BLaER1 treated with 17β-estradiol and CSF1 and Interleukin-3, amounts not matched to agents 10 nM and 100 nM (cell line): ENCODE data around the gene WDFY1.
A peak's percentile ranks its signal among the peaks of the same experiment; 100 is the strongest.

Experiments
- H3K27ac ChIP-seq, 11 experiments: shearing (Covaris generic); formaldehyde crosslinking; 2 replicates each; pipeline ENCODE4 v1.8.1; 2022
- H3K27me3 ChIP-seq, 11 experiments: shearing (Covaris generic); formaldehyde crosslinking; 2 replicates each; pipeline ENCODE4 v1.8.1; 2022
- H3K36me3 ChIP-seq, 11 experiments: shearing (Covaris generic); formaldehyde crosslinking; 2 replicates each; pipeline ENCODE4 v1.8.1; 2022
- H3K4me1 ChIP-seq, 10 experiments: shearing (Covaris generic); formaldehyde crosslinking; 2 replicates each; pipeline ENCODE4 v1.8.1; 2022
- H3K4me2 ChIP-seq, 11 experiments: shearing (Covaris generic); formaldehyde crosslinking; 2 replicates each; pipeline ENCODE4 v1.8.1; 2022
- H3K4me3 ChIP-seq, 10 experiments: shearing (Covaris generic); formaldehyde crosslinking; 2 replicates each; pipeline ENCODE4 v1.8.1; 2022
- H3K9ac ChIP-seq, 11 experiments: shearing (Covaris generic); formaldehyde crosslinking; 2 replicates each; pipeline ENCODE4 v1.8.1; 2022
- H3K9me3 ChIP-seq, 11 experiments: shearing (Covaris generic); formaldehyde crosslinking; replicated peaks in 1 of 11; 2 replicates each; pipeline ENCODE4 v1.8.1; 2022
- H4K20me1 ChIP-seq, 11 experiments: shearing (Covaris generic); formaldehyde crosslinking; 2 replicates each; pipeline ENCODE4 v1.8.1; 2022
- Cebpa-rat ChIP-seq, 11 experiments: shearing (Covaris generic); IDR thresholded peaks; 2 replicates each; pipeline ENCODE4 v1.8.1; 2022

Gene WDFY1

DNA sequence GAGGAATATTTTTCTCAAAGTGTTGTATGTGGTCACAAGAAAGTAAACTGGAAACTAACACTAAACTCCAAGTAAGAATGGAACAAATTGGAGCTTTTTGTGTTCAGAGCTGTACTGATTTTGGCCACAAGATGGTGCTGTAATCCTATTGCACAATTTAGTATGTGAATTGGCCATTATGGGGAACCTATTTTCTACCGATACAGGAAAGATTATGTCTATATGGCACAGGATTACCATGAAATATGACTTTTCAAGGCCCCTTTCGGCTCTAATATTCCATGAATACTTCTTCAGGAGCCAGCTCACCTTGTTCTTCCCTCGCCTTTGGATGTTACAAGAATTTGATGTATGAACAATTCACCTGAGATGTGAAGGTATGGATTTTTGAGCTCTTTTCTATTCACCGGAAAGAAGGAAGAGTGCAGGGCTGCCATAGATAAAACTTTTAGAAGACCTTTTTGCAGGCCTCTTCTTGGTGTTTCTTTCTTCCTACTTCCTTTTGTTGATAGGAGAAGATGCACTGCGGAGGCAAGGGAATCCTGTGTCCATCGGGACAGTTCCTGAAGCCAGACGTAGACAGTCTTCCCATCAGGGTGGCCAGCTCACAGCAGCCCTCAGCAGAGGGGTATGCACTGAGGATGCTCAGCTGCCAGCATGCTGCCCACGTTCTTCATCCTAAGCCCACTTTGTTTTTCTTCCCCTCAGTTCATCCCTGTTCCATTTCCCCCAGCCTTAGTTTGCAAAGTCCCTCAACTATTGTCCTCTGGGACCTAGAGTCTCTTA lies 25.4 kb upstream of the WDFY1 start:
- no peak overlapping the region for H3K4me3 ChIP-seq
- no peak overlapping the region for H3K9ac ChIP-seq
- H3K9me3 ChIP-seq: no peaks in the 10 kb centered on the region
- H3K27ac ChIP-seq: no peak overlapping the region
- H3K4me1 ChIP-seq: 0 out of 20 replicates have a peak, but pooled peaks cover 0 to 4% (median 0%) of the 10 kb centered on the region in 10 experiments
- H3K27me3 ChIP-seq: no peaks in the 10 kb centered on the region
- TF ChIP-seq Cebpa-rat (IDR thresholded peaks at IDR 0.05): peak in 4 of 11 experiments; percentile 18 to 69 (median 60); a peak in 7 of 22 replicates
- peaks cover 29 to 60% (median 39%) of the 10 kb centered on the region in 11 experiments for H3K36me3 ChIP-seq
- H3K4me2 ChIP-seq: no peak overlapping the region
- H4K20me1 ChIP-seq: peaks cover 0 to 24% (median 8%) of the 10 kb centered on the region in 11 experiments; a peak in 11 of 22 replicates

DNA sequence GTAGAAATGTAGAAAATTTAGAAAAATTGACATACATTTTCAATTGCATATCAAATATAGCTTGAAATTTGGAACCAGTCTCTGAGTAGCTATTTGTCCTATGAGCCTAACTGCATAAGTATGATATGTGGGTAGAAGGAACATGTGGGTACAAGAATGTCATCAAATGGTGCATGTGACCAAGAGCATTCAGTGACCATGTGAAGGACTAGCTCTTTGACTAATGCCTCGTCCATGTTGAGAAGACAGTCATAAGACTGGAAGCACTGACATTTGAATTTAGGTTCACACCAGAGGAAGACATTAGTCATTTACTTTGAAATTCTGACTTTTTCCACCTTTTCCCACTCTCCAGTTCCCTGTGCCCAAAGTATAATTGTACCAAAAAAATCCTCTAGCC lies 24.7 kb upstream of the WDFY1 start:
- Histone ChIP-seq H3K36me3 (peaks cover 35 to 67% (median 46%) of the 10 kb centered on the region in 11 experiments), H3K4me3 (no peak overlapping the region), H3K9ac (no peak overlapping the region), H3K9me3 (no peaks in the 10 kb centered on the region), H3K27me3 (no peaks in the 10 kb centered on the region), H3K4me2 (no peak overlapping the region), H3K27ac (no peak overlapping the region), H4K20me1 (peaks cover 0 to 30% (median 12%) of the 10 kb centered on the region in 11 experiments; a peak in 13 of 22 replicates), H3K4me1 (0 out of 20 replicates have a peak, but pooled peaks cover 0 to 4% (median 0%) of the 10 kb centered on the region in 10 experiments)
- TF ChIP-seq Cebpa-rat (IDR thresholded peaks at IDR 0.05): no peak

DNA sequence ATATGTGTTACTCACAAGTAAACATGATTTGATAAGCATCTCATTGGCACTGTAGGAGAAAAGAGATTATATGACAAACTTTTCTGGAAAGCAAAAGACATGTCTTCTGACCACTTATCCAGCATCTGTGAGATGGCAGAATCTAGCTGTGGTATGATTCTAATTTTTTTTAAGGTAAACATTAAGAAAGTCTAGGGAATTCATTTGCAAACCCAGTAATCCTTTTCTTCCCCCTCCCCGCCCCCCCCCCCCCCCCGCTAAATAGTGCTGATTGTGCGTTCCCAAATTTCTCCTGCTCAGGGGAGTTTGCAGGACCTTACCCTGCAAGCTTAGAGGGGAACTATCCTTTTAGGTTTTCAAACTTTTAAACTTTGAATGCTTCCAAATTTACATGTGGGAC lies 24.2 kb upstream of the WDFY1 start:
- no peak for TF ChIP-seq Cebpa-rat (IDR thresholded peaks at IDR 0.05)
- Histone ChIP-seq H3K4me1 (0 out of 20 replicates have a peak, but pooled peaks cover 0 to 4% (median 0%) of the 10 kb centered on the region in 10 experiments), H3K4me3 (no peak overlapping the region), H4K20me1 (peaks cover 0 to 35% (median 14%) of the 10 kb centered on the region in 11 experiments; a peak in 14 of 22 replicates), H3K9me3 (no peaks in the 10 kb centered on the region), H3K9ac (no peak overlapping the region), H3K27me3 (no peaks in the 10 kb centered on the region), H3K36me3 (peaks cover 41 to 73% (median 51%) of the 10 kb centered on the region in 11 experiments), H3K27ac (no peak overlapping the region), H3K4me2 (no peak overlapping the region)

DNA sequence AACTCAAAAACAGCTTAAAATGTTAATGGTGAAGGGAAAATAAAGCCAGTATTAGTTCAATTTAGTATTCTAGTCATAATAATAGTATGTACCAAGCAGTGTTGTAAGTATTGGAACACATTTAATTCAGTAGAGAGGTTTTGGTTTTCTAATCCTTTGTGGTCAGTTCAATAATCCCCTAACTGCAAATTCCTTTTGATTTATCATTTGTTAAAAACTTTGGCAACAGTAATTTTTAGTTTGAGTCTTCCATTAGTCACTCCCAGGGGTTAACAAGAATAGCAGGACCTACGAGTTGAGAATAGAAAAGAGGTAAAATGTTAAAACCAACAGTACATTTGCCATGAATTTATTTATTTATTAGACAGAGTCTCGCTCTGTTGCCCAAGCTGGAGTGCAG lies 22.8 kb upstream of the WDFY1 start:
- Histone ChIP-seq H3K4me3 (no peak overlapping the region), H4K20me1 (peaks cover 6 to 48% (median 27%) of the 10 kb centered on the region in 11 experiments; a peak in 19 of 22 replicates), H3K36me3 (peaks cover 53 to 80% (median 64%) of the 10 kb centered on the region in 11 experiments), H3K4me2 (no peak overlapping the region), H3K9me3 (no peaks in the 10 kb centered on the region), H3K9ac (no peak overlapping the region), H3K27ac (no peak overlapping the region), H3K4me1 (peaks cover 0 to 13% (median 3%) of the 10 kb centered on the region in 10 experiments; a peak in 6 of 20 replicates), H3K27me3 (no peaks in the 10 kb centered on the region)
- no peak for TF ChIP-seq Cebpa-rat (IDR thresholded peaks at IDR 0.05)

DNA sequence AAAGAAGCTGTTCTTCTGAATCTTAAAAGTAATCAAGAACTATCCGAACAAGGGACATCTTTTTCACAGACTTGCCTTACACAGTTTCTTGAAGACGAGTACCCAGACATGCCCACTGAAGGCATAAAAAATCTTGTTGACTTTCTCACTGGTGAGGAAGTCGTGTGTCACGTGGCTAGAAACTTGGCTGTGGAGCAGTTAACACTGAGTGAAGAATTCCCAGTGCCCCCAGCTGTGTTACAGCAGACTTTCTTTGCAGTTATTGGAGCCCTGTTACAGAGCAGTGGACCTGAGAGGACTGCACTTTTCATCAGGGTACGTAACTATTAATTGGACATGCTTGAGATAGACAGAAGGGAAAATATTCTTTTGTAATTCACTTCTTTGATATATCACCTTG lies 14.6 kb upstream of the WDFY1 start:
- peak overlapping the region; percentile 37 to 98 (median 69); a peak in 19 of 20 replicates for H3K4me3 ChIP-seq
- peaks cover 47 to 69% (median 58%) of the 10 kb centered on the region in 10 experiments for H3K4me1 ChIP-seq
- H3K36me3 ChIP-seq: peaks cover 47 to 54% (median 52%) of the 10 kb centered on the region in 11 experiments; a peak in 21 of 22 replicates
- TF ChIP-seq Cebpa-rat (IDR thresholded peaks at IDR 0.05): no peak
- peak overlapping the region in 2 of 11 experiments; percentile 8 to 24; a peak in 3 of 22 replicates for H3K27ac ChIP-seq
- peak overlapping the region in 9 of 11 experiments; percentile 5 to 59 (median 20); a peak in 7 of 22 replicates for H3K9ac ChIP-seq
- H3K9me3 ChIP-seq: no peaks in the 10 kb centered on the region
- peaks cover 37 to 71% (median 64%) of the 10 kb centered on the region in 11 experiments for H4K20me1 ChIP-seq
- H3K4me2 ChIP-seq: peak overlapping the region; percentile 70 to 97 (median 88)
- H3K27me3 ChIP-seq: no peaks in the 10 kb centered on the region

DNA sequence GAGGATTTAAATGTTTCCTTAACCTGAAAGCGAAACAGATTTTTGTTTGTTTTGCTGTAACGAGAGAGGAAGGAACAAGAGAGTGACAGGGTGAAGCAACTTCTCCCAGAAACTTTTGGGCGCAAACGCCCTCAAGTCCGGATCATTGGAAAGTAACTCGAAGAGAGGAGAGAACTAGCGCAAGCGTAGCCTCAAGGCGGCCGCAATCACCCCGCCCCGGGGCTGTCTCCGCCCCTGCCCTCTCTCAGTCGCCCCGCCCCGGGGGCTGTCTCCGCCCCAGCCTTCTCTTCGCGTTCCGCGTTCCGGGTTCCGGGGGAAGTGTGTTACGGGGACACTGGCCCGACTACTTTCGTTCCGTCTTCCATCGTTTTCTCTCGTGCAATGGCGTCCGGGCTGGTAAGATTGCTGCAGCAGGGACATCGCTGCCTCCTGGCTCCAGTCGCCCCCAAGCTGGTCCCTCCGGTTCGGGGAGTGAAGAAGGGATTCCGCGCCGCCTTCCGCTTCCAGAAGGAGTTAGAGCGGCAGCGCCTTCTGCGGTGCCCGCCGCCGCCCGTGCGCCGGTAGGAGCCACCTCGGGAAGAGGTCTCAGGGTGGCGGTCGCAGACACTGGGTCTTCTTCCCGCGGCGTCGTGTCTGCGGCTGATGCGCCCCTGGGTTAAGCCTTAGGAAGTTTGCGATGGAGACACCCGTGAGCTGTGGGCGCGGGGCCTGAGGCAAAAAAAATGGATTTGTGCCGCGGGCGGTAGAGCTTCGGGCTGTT lies 12.1 kb upstream of the WDFY1 start, which contains the start of gene MRPL44:
TSS of gene MRPL44 (plus strand) at position 372 of the 760 bp plus-strand sequence. CDS start at position 382, 10 bp downstream.
- Histone ChIP-seq H4K20me1 (peaks cover 27 to 47% (median 42%) of the 10 kb centered on the region in 11 experiments), H3K27ac (peak within 1 kb of the TSS; percentile 87 to 97 (median 94)), H3K9ac (peak within 1 kb of the TSS; percentile 87 to 99 (median 96)), H3K27me3 (no peaks in the 10 kb centered on the region), H3K4me3 (peak within 1 kb of the TSS; percentile 80 to 99 (median 96)), H3K4me2 (peak within 1 kb of the TSS; percentile 76 to 97 (median 88)), H3K36me3 (peaks cover 24 to 30% (median 29%) of the 10 kb centered on the region in 11 experiments; a peak in 21 of 22 replicates), H3K4me1 (peaks cover 41 to 52% (median 50%) of the 10 kb centered on the region in 10 experiments), H3K9me3 (no peaks in the 10 kb centered on the region)
- TF ChIP-seq Cebpa-rat (IDR thresholded peaks at IDR 0.05): peak in 9 of 11 experiments; percentile 53 to 87 (median 69); a peak in 14 of 22 replicates

DNA sequence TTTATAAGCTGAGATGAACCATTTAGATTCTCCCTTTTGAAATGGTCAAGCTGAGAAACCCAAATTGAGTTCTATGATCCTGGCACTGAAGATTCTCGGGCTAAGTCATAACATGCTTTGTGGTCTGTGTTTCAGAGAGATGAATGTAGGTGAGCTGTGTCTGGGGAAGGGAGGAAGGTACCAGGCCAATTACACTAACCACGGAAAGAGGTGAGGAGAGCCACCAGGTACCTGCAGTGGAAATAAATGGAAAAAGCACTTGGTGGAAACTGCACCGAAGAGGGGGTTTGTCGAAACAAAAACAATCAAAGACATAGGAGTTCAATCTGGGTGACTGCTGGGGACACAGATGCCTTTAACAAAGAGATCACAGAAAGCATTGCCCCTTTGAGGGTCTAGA lies 11.2 kb upstream of the WDFY1 start:
- peaks cover 33 to 42% (median 40%) of the 10 kb centered on the region in 10 experiments for H3K4me1 ChIP-seq
- peaks cover 17 to 38% (median 33%) of the 10 kb centered on the region in 11 experiments; a peak in 21 of 22 replicates for H4K20me1 ChIP-seq
- peak overlapping the region; percentile 58 to 84 (median 76) for H3K4me2 ChIP-seq
- TF ChIP-seq Cebpa-rat (IDR thresholded peaks at IDR 0.05): no peak
- H3K9me3 ChIP-seq: no peaks in the 10 kb centered on the region
- peak overlapping the region in 7 of 10 experiments; percentile 85 to 99 (median 96); a peak in 14 of 20 replicates for H3K4me3 ChIP-seq
- H3K36me3 ChIP-seq: peaks cover 14 to 20% (median 19%) of the 10 kb centered on the region in 11 experiments; a peak in 21 of 22 replicates
- H3K9ac ChIP-seq: peak overlapping the region; percentile 87 to 99 (median 96); a peak in 20 of 22 replicates
- H3K27ac ChIP-seq: peak overlapping the region; percentile 66 to 97 (median 94)
- H3K27me3 ChIP-seq: no peaks in the 10 kb centered on the region

DNA sequence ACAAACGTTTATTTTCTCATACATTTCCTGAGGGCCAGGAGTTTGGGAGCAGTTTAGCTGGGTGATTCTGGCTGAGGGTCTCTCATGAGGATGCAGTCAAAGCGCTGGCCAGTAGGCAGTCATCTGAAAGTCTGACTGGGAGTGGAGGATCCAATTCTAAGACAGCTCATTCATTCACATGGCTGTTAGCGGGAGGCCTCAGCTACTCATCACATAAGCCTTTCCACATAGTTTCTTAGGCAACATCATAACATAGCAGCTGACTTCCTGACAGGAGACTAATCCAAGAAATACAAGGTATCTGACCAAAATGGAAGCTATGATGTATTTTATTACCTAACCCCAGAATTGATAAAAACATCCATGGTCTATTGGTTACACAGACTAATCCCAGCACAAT lies 9.3 kb upstream of the WDFY1 start:
- Histone ChIP-seq H4K20me1 (peaks cover 0 to 19% (median 14%) of the 10 kb centered on the region in 11 experiments; a peak in 11 of 22 replicates), H3K36me3 (peaks cover 0 to 1% (median under 1%) of the 10 kb centered on the region in 11 experiments; a peak in 9 of 22 replicates), H3K27ac (no peak overlapping the region), H3K27me3 (no peaks in the 10 kb centered on the region), H3K4me3 (no peak overlapping the region), H3K4me1 (peaks cover 17 to 28% (median 22%) of the 10 kb centered on the region in 10 experiments), H3K4me2 (no peak overlapping the region), H3K9ac (no peak overlapping the region), H3K9me3 (no peaks in the 10 kb centered on the region)
- no peak for TF ChIP-seq Cebpa-rat (IDR thresholded peaks at IDR 0.05)
